Measurements from ENCODE around the gene PLTP.
A peak's percentile ranks its signal among the peaks of the same experiment; 100 is the strongest.
"Not testable (repeated sequence)": the region's sequence is repeated elsewhere in the genome, so short reads cannot be mapped to it uniquely, and the experiment has no call there.

Gene PLTP

DNA sequence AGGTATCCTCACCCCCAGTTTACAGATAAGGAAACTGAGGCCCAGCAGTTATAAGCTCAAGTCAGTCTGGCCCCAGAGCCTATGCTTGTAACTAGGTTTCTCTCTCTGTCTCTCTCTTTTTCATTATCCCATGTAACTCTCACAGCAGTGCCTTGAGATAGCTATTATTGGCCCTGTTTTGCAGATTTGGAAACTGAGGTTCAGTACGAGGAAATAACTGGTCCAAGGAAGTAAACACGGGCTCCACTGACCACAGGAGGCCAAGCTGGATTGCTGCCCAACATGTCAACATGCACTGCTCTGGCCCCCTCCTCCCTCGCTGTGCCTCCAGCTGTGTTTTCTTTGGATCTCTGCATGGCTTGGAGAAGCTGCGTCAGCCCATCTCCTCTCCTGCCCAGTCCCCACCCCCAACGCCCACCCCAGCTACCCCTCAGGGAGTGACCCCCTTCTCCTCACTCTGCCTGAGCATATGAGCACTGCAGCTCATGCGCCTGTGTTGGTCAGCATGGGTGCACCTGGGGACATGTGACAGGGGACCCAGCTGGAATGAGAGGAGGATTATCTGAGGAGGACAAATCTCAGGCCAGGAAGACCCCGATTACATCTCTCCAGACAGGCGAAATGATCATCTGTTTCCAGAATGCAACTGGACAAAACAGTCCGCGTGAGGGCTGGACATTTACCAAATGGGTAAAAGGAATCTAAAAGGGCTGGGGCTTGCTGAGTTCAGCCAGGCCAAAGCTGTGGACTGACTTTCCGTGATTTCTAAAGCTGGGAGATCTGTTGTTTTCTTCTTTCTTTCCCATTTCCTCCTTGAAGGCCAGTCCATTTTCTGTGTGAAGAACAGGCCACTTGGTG lies 7.8 kb upstream of the PLTP start:
- DNase-seq = no peak

DNA sequence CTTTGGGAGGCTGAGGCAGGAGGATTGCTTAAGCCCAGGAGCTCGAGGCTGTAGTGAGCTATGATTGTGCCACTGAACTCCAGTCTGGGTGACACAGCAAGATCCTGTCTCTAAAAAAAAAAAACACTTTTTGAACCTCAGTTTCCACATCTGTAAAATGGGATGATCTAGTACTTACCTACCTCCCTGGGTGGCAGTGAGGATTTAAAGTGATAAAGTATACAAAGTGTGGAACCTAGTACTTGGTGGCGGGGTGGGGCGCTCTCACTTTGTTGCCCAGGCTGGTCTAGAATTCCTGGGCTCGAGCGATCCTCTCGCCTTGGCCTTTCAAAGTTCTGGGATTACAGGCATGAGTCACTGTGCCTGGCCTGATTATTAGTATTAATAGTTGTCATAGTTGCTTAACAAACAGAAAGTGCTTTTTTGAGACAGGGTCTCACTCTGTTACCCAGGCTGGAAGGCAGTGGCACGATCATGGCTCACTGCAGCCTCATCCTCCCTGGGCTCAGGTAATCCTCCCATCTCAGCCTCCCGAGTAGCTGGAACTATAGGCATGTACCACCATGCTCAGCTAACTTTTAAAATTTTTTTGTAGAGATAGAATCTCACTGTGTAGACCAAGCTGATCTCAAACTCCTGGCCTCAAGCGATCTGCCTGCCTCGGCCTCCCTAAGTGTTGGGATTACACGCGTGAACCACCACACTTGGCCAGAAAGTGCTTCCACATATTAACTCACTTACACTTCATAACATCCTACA lies 7.0 kb upstream of the PLTP start:
- DNase-seq = no peak

DNA sequence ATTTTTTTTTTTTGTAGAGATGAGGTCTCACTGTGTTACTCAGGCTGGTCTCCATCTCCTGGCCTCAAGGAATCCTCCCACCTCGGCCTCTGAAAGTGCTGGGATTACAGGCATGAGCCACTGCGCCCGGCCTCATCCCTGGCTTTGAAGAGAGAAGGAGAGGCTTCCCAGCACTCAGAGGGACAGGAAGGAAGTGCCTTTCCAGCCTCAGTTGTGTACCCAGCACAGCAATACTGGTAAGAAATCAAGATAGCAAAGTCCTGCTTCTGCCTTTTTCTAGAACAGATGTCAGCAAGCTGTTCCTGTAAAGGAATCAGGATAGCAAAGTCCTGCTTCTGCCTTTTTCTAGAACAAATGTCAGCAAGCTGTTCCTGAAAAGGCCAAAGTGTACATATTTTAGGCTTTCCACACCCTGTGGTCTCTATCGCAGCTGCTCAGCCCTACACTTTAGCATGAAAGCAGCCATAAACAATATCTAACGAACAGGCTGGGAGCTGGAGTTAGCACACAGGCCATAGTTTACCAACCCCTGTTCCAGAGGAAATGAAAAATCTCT lies 6.3 kb upstream of the PLTP start:
- no peak for DNase-seq

DNA sequence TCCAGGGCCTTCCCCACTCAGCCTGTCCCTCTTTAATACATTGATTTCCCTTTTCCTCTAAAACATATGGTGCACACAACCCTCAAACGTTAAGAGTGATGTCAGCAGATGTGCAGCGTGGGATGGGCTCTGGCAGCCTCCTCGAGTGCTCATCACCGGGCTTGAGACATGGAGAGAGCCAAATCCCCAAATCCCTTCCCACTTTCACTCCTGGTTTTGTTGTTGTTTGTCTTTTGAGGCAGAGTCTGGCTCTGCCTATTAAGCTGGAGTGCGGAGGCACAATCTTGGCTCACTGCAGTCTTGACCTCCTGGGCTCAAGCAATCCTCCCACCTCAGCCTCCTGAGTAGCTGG lies 5.8 kb upstream of the PLTP start:
- DNase-seq = no peak

DNA sequence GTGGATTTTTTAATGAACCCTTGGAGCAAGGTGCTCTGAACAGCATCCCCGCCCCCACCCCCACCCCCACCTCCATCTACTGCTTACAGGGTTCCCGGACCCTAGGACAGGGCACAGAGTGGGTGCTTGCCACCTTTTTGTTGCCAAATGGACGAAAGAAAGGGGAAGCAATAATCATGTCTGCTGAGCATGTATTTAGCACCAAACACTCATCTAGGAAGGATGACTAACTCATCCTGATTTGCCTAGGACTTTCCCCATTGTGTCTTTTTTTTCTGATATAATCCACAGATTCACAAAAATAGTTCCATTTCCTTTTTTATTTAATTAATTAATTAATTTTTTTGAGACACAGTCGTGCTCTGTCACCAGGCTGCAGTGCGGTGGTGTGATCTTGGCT lies 1.2 kb upstream of the PLTP start:
- no peak for DNase-seq

DNA sequence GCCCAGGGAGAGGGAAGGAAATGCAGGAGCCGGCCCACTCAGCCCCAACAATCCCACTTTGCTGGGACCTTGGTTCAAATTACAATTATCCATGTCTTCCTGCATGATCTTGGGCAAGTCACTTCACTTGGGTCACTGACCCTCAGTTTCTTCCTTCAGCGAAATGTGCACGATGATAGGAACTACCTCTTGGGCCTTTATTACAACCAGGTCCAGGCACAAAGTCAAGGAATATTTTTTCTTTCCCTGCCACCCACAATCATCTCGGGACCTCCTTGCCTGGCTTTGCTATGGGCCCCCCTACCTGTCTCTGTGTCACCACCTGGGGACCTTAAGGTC lies 358 bp upstream of the PLTP start:
- DNase-seq = no peak

DNA sequence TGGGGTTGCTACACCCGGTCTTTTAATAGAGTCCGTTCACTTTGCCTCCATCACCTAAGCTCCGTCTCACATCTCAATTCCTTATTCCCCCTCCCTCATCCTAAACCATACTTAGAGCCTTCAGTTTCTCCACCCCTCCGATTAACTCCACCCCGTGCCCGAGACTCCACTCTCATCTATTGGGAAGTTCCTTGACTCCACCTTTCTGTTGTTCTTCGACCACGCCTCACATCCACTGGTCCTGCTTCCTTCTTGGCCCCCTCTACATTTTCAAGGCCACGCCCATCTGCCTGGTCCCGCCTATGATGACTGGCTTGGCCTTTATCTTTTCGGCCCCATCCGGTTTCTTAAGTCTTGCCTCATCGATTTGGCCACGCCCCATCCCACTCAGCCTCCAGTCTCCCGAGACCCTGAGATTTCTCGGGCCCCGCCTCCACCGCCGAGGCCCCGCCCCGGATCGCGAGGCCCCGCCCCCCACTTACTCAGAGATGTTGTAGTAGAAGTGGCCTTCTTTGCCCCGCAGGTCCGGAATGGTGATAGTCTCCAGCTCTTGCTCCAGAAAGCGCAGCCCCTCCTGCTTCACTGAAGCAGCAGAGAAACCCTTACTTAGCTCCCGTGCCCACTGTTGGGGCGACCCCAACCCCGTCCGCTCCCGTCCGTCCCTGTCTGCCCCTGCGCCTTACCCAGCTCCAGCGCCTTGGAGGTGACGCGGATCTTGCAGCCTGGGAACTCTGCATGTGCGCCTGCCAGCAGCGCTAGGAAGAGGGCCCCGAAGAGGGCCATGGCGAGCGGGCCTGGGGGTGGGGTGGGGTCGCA lies 1.1 kb downstream of the PLTP start:
- DNase-seq = peak; percentile 72

DNA sequence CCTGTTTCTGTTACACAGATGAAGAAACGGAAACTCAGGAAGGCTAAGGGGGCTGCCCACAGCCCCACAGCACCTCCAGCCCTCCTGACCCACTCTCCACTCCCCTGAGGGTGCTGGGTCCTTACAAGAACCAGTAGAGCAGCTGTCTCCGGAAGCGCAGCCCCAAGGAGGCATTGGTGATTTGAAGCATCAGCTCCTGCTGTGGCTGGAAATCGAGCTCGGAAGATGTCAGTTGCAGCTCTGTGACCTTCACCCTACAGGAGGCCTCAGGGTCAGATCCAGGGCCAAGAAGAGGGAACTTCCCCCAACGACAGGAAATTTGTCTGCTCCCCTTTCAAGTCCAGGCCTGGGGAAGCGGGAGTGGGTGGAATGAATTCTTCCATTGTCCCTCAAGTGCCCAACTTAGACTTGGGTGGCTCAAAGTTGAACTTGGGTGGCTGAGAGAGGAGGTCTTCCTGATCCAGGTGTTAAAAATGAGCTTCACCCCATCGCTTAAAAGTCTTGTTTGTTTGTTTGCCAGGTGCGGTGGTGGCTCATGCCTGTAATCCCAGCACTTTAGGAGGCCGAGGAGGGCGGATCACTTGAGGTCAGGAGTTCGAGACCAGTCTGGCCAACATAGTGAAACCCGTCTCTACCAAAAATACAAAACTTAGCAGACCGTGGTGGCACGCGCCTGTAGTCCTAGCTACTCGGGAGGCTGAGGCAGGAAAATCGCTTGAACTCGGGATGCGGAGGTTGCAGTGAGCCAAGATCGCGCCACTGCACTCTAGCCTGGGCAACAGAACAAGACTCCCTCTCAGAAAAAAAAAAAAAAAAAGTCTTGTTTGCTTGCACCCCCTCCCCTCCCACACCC lies 1.9 kb downstream of the PLTP start:
- DNase-seq = no peak

DNA sequence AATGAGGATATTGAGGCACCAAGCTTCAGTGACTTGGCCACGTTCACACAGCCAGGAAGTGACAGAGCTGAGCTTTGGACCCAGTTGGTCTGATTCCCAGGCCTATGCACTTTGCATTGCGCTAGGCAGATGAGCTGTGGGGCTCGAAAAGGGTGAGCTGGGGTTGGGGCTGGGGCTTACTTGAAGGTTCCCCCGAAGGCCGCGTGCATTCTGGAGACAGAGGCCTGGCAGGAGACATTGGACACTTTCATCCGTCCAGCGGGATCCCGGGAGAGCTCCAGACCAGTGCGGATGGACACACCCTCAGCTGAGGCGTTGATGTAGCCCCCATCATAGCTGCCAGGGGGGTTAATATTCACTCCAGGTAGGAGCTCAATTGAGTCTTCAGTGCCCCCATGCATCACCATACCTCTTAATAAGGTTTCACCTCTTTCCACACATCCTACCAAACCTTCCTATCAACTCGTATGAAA lies 2.6 kb downstream of the PLTP start:
- DNase-seq = no peak

DNA sequence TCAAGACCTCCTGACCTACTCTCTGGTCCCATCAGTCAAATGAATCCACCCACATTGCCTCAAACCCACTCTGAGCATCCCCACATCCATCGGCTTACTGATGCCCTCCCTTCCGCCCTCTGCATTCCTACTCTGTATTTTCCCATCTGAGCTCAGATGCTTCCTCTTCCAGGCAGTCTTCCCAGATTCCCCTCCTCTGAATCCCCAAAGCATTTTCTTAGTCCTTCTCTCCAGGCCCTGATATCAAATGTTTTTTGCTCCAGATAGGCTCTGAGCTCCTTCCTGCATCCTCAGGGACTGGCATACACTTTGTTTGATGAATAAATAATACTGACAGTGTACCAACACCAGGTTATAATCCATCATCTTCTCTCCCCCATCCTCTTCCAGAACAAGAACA lies 3.9 kb downstream of the PLTP start:
- DNase-seq = no peak

DNA sequence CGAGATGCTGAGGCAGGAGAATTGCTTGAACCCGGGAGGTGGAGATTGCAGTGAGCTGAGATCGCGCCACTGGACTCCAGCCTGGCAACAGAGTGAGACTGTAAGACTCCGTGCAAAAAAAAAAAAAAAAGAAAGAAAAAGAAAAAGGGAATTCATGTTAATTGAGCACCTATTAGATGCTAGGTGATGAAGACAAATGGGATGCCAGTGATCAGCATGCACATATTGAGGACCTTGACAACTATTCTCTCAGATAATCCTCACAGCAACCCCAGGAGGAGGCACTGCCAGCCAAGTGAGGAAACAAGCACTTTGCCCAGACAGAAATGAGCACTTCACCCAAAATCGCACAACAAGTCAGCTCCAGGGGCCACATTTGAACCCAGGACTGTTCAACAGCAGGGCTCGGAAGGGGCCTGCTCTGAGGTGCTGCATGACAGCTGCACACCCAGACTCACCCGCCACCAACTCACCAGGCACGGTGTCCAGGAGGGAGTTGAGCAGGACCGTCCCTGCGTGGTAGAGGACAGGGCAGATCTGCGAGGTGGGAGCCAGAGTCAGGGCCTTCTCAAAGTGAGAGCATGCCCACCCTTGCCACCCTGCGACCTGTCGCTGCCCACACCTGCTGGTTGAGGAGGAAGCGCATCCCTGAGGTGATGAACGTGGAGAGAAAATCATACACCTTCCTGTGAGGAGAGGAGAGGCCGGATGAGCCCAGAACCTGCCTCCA lies 4.6 kb downstream of the PLTP start:
- DNase-seq = no peak

DNA sequence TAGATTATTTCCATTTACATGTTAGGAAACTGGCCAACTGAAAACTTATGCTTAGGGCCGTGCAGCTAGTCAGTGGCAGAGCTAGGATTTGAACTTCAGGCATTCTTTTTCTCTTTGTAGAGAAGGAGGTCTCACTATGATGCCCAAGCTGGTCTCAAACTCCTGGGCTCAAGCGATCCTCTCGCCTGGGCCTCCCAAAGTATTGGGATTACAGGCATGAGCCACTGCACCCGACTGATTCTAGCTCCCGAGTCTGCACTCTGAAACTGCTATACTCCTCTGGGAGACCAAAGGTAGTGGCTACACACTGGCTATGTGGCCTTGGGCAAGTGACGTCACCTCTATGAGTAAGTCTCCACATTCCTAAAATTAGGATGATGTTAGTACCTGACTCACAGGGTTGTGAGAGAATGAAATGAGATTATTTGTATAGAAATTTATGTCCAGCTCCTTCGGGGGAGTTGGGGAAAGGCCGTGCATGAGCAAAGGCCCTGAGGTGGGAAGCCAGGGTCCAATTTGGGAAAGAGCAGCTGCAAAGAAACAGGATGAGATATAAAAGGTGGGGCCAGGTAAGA lies 6.4 kb downstream of the PLTP start:
- no peak for DNase-seq

DNA sequence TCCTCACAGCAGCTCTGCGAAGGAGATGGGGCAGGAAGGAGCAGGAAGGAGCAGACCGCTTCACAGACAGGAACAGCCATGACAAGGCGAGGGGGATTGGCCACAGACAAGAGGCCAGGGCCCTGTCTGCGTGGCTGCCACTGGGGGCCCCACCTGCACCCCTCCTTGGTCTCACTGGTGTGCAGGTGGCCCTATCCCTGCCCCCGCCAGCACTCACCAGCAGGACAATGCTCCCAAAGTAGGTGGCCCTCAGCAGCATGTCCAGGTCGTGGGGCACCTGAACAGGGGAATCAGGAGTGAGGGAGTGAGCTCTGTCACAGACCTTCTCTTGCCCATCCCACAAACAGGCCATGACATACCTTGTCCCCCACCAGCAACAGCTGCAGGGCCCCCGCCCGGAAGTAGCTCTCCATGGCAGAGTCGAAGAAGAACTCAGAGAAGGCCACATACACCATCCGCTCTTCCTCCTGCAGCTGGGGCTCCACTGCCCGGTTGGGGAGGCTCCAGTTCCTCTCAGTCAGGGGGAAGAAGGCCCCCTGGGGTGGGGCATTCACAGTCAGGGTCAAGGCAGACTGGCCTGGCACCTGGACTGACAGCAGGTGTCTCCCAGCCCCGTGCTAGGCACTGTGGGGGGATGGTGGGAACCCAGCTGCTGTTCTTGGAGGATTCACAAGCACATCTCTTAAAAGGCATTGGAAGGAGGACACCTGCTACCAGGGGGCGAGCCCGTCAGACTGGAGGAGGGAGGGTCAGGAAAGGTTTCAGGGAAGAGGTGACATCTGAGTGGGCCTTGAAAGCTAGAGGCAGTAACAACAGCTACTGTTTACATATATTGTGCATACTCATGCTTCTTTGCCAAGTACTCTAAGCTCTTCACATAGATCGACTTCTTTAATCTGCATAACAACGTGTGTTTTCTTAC lies 7.1 kb downstream of the PLTP start:
- DNase-seq = no peak

DNA sequence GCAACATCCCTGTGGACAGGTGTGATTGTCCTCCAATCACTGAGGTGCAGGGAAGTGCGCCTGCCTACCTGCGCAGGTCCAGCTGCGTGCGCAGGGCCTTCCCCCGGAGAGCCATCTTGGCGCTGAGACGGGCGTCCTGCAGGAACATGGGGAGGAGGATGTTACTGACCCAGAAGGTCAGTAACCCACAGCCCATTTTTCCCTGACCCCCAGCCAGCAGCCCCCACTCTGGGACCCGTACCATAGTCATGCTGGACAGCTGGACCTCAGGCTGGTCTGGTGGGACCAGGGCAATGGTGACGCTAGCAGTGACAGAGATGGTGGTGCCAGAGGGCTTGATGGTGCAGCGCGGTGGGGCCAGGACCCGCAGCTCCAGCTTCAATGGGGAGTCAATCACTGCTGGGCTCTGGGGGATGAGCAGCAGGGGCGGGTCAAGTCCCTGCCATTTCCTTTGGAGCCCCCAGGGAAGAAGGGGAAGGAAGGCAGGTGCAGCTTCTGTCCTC lies 9.7 kb downstream of the PLTP start:
- DNase-seq = no peak

DNA sequence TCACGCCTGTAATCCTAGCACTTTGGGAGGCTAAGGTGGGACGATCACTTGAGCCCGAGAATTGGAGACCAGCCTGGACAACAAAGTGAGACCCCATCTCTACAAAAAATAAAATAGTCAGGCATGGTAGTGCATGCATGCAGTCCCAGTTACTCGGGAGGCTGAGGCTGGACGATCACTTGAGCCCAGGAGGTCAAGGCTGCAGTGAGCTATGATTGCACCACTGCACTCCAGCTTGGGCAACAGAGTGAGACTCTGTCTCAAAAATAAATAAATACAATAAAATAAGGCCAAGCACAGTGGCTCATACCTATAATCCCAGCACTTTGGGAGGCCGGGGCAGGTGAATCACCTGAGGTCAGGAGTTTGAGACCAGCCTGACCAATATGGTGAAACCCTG lies 10.6 kb downstream of the PLTP start:
- not testable (repeated sequence) for DNase-seq

DNA sequence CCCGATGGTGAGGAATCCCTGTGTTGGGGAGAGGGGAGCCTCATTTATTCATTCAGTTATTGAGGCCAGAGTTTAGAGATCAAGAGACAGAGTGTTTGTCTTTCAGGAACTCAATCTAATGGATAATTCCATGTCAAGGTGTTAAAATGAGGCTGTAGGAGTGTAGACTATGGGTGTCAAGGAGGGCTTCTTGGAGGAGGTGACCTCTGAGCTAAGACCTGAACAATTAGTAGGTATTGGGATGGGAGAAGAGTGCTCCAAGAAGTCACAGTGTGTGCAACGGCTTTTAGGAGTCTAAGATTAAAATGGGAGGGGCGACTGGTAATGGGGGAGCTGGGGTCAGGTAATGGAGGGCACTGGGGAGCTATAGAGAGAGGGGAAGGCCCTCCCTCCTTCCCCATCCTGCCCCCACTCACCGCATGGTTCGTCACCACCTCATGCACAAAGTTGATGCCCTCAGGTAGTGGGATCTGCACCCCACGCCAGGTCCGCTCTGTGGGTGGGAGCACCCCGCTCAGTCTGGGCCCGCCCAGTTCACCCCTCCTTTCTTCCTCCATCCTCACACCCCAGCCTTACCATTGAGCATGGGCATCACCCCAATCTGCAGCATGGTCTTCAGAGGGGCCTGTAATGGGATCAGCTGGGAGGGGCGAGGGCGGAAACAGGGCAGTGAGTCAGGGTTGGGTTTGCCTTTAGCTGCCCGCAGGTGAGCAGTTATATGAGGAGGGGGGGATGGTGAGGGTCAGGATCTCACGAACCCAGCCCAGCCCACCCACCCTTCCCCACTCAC lies 12.7 kb downstream of the PLTP start:
- no peak for DNase-seq

DNA sequence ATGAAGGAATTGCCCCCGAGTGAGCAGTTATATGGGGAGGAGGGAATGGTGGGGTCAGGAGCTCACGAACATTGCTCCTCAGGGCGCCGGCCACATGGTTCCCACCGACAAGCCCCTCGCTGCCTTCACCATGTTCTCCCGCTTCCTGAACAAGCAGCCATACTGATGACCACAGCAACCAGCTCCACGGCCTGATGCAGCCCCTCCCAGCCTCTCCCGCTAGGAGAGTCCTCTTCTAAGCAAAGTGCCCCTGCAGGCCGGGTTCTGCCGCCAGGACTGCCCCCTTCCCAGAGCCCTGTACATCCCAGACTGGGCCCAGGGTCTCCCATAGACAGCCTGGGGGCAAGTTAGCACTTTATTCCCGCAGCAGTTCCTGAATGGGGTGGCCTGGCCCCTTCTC lies 13.7 kb downstream of the PLTP start:
- DNase-seq = no peak

DNA sequence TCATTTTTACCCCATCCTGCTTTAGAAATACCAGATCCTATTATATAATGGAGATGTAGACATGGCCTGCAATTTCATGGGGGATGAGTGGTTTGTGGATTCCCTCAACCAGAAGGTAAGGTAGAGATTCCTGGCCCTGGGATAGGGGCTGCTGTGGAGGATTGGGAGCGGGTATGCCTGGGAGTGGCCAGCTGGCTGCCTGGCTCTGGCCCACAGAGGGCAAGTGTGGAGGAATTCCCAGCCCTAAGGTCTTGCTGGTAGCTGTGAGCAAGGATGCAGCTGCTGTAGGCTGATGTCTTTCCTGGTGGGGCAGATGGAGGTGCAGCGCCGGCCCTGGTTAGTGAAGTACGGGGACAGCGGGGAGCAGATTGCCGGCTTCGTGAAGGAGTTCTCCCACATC lies 14.3 kb downstream of the PLTP start:
- DNase-seq = no peak

DNA sequence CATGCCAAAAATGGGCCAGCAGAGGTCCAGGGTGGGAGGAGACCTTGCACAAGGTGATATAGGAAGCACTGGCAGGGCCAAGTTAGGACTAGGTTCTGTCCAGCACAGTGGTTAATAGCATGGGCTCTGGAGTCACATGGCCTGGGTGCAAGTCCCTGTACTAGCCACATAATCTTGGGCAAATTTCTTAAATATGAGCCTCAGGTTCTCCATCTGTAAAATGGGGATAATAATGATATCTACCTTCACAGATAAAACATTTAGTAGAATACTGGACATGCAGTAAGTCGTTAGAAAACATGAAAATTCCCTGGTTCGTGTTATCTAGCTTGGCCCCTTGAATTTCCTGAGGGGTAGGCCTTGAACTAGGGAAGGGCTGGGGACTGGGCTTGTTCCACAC lies 14.7 kb downstream of the PLTP start:
- DNase-seq = no peak

Data from activated gamma-delta T cell (primary cell).